Measurements from ENCODE around the gene CCM2L.

GRCh38 chr20:32029561-32029960 lies 19.3 kb downstream of the CCM2L start:
- TF ChIP-seq CTCF (IDR thresholded peaks at IDR 0.05) (no peak), POLR2A (IDR thresholded peaks at IDR 0.05) (no peak)

Measured in thyroid gland (tissue), 4 donors.